ENCODE measurements around the gene VPS37B.

GRCh38 chr12:122827258-122827657, 68.7 kb downstream of the VPS37B start:
- TF ChIP-seq EZH2 (optimal IDR thresholded peaks at IDR 0.05; ENCODE audit: low read depth, low read length) = no peak
- no peak for TF ChIP-seq CTCF (IDR thresholded peaks at IDR 0.05; ENCODE audit: low read length)
- no peak for TF ChIP-seq EZH2phosphoT487 (IDR thresholded peaks at IDR 0.05; ENCODE audit: low read length)
